HUES48 (cell line): ENCODE results near the gene RNASE9.
"Not testable (repeated sequence)": the region's sequence is repeated elsewhere in the genome, so short reads cannot be mapped to it uniquely, and the experiment has no call there.

Experiments used
- H3K27ac ChIP-seq: one replicate; pipeline ENCODE4 v1.7.0; 2013; ENCODE audit warnings: low read depth, low read length, inconsistent platforms
- H3K27me3 ChIP-seq: 2 replicates; pipeline ENCODE4 v1.6.1; 2013; ENCODE audit warnings: mild to moderate bottlenecking, low read length; ENCODE audit not compliant: control insufficient read depth, insufficient read depth
- H3K36me3 ChIP-seq: 2 replicates; pipeline ENCODE4 v1.6.1; 2013; ENCODE audit warnings: low read length; ENCODE audit not compliant: control insufficient read depth, insufficient read depth
- H3K4me1 ChIP-seq: 2 replicates; pipeline ENCODE4 v1.6.1; 2013; ENCODE audit warnings: mild to moderate bottlenecking, low read length; ENCODE audit not compliant: control insufficient read depth, insufficient read depth
- H3K4me3 ChIP-seq: 2 replicates; pipeline ENCODE4 v1.5.1; 2013; ENCODE audit warnings: mild to moderate bottlenecking, low read depth, low read length
- H3K9ac ChIP-seq: 2 replicates; pipeline ENCODE4 v1.6.1; 2013; ENCODE audit warnings: mild to moderate bottlenecking, low read depth, low read length, moderate library complexity
- H3K9me3 ChIP-seq: 2 replicates; pipeline ENCODE4 v1.6.1; 2013; ENCODE audit warnings: low read length; ENCODE audit not compliant: control insufficient read depth, insufficient read depth

Gene RNASE9

DNA sequence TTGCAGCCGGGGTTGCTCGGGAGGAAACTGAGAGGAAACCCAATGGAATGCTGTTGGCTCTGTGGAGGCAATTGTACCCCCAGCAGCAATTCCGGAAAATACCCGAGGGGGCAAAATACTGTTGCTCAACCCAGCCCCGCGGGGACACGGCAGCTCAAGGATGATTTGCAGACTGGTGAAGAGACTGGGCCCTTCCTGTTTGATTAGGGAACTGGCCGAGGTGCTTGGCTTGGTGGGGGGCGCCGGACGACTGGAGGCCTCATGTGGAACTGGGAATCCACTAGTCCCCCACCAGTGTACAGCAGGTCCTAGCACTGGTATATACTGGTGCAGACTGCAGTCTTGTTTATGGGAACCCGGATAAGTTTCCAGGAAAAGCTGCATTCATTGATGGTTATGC, 40.7 kb upstream of the RNASE9 start:
- H3K36me3 ChIP-seq: no peaks in the 10 kb centered on the region
- H3K4me3 ChIP-seq: no peak overlapping the region
- no peaks in the 10 kb centered on the region for H3K27me3 ChIP-seq
- H3K9me3 ChIP-seq: no peaks in the 10 kb centered on the region
- H3K9ac ChIP-seq: no peak overlapping the region
- no peak overlapping the region for H3K27ac ChIP-seq
- H3K4me1 ChIP-seq: 0 out of 2 replicates have a peak, but pooled peaks cover 1% of the 10 kb centered on the region

DNA sequence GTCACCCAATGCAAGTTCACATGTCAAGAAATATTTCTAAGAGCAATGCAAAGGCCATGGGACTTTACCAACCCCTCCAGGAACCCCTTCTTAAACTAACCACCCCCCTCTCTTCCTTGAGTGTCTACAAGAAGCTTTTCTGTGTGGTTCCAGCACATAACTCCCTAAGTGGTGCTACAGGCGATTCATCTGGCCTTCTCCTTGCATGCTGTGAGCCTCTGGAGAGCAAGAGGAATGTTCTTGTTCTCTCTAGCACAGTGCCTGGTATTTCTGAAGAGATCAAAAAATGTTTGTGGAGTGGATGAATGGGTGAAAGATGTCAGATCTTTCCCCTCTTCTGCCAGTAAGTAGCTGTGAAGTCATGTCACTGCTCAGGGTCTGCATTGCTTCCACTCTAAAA, 36.3 kb upstream of the RNASE9 start:
- H3K27me3 ChIP-seq: no peaks in the 10 kb centered on the region
- H3K4me3 ChIP-seq: no peak overlapping the region
- no peaks in the 10 kb centered on the region for H3K4me1 ChIP-seq
- H3K27ac ChIP-seq: no peak overlapping the region
- no peaks in the 10 kb centered on the region for H3K36me3 ChIP-seq
- no peak overlapping the region for H3K9ac ChIP-seq
- no peaks in the 10 kb centered on the region for H3K9me3 ChIP-seq

DNA sequence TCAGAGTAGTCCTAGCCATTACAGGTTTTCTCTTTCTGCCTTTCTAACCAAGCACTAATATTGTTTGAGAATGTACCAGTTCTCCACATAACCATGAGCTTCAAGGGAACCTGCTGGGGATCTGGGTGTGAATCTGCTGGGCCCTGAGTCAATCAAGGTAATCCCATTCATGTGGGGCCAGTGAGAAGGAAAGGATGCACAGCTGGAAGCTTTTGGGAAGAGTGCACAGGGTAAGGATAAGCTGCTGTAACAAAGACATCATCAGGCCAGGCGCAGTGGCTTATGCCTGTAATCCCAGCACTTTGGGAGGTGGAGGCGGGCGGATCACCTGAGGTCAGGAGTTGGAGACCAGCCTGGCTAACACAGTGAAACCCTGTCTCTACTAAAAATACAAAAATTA, 34.9 kb upstream of the RNASE9 start:
- H3K4me3 ChIP-seq, H3K36me3 ChIP-seq, H3K9ac ChIP-seq, H3K27ac ChIP-seq, H3K9me3 ChIP-seq, H3K27me3 ChIP-seq, H3K4me1 ChIP-seq: not testable (repeated sequence)

DNA sequence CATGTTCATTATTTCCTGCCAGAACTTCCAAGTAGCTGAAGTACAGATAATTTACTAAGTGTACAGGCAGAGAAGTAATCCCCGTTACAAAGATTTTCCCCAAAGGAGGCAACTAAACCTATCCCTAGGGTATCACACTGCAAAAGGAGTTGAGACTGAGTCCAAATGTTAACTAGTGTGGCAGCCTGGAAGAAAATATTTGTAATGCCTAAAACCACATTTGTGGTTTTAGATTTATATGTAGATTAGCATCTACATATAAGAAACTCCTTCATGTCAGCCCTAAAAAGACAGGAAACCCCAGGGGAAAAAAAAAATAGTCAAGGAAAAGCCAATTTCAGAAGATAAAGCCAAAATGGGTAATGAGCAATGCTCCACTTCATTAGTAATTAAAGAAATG, 31.7 kb upstream of the RNASE9 start:
- no peaks in the 10 kb centered on the region for H3K9me3 ChIP-seq
- no peaks in the 10 kb centered on the region for H3K27me3 ChIP-seq
- H3K4me1 ChIP-seq: no peaks in the 10 kb centered on the region
- H3K36me3 ChIP-seq: no peaks in the 10 kb centered on the region
- H3K4me3 ChIP-seq: no peak overlapping the region
- no peak overlapping the region for H3K9ac ChIP-seq
- H3K27ac ChIP-seq: no peak overlapping the region

DNA sequence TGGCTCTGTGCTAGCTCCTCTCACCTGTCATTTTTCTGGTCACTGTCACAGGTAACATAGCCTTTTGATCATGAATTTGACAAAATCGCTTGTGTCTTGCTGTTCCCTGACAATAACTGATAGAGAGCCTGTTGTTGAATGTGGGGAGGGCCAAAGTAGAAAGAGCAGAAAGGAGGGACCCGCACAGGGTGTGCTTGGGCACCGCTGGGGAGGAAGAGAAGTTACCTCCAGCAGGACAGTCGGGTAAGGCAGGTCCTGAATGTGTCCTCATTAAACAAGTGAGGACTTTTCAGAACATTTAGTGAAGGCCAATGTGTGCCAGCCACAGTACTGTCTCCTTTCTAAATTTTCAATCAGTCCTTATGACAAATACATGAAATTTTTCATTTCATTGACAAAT, 30.4 kb upstream of the RNASE9 start, which contains the start of gene RNASE12:
Gene RNASE12, minus strand, starts transcription at position 142 of the 400 bp plus-strand sequence. CDS start 653 bp downstream, outside the sequence.
- Histone ChIP-seq H3K4me3 (no peak within 1 kb of the TSS), H3K36me3 (no peaks in the 10 kb centered on the region), H3K27me3 (no peaks in the 10 kb centered on the region), H3K27ac (no peak within 1 kb of the TSS), H3K9me3 (no peaks in the 10 kb centered on the region), H3K4me1 (peaks cover 3% of the 10 kb centered on the region; the same call in 1 of the 2 replicates), H3K9ac (no peak within 1 kb of the TSS)

DNA sequence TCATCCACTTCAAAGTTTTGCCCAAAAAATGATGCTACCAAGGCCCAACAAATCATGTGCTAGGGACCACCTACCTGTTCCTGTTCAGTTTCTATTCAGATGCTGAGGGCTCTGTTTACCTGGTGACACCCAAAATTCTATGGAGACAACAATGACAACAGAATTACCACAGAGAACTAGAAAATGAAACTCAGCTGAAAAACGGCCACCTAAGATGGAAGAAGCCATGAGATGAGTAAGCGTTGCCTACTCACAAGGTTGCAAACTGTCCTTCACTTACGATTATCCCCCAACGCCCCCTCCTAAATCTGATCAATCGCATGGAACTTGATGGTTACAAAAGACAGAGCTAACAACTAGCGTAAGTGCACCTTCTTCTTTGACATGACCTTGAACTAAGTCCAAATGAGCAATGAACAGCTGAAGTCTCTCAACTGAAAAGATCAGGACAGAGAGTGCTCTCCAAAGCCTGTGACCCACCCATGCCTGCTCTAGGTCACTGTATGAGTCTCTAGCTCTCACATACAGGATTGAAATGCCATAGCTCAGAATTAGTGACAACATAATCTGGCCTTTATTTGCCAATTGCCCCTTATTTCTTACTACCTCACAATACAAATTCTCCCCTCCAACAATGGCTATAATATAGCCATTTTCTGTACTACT, 26.8 kb upstream of the RNASE9 start, which contains the start of gene RNASE11:
Gene RNASE11, minus strand, starts transcription at position 513 of the 666 bp plus-strand sequence.
- Histone ChIP-seq H3K27me3 (no peaks in the 10 kb centered on the region), H3K36me3 (no peaks in the 10 kb centered on the region), H3K4me3 (no peak within 1 kb of the TSS), H3K9ac (no peak within 1 kb of the TSS), H3K9me3 (no peaks in the 10 kb centered on the region), H3K4me1 (peaks cover 20% of the 10 kb centered on the region), H3K27ac (no peak within 1 kb of the TSS)

DNA sequence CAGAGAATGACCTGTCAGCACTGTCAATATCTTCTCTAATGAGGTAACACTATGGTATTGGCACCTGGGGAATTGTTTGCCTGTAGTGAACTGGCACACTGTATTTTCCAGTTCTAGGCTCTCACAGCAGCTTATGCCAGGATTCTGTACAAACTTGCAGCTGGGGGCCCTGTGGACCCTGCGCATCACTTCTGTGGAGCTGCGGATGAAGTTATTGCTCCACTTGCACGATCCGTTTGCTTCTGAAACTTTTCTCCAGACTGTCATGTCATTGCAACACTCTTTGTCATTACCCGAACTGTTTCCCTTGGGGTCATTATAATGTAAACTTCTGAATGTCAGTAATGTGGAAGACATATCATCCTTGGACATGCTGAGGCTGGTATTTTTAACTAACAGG, 23.1 kb upstream of the RNASE9 start:
- Histone ChIP-seq H3K36me3 (no peaks in the 10 kb centered on the region), H3K9ac (no peak overlapping the region), H3K27me3 (no peaks in the 10 kb centered on the region), H3K4me1 (peaks cover 40% of the 10 kb centered on the region), H3K4me3 (no peak overlapping the region), H3K9me3 (no peaks in the 10 kb centered on the region), H3K27ac (no peak overlapping the region)

DNA sequence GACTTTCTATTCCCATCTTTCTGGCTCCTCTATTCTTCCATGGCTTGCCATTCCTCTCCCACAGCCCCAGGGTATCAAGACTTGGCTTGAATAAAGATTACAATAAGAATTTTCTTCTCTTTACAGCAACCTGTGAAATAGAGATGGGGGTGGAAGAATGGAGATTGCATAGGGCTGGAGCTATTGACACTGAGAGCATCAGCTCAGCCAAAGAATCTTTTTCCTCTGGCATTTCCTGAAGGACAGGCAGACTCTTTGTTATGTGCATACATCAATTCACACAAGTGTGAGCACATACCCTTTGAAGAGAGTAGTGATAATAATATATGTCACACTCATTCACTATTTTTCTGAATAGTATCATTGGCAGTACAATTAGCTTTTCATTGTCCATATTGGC, 22.3 kb upstream of the RNASE9 start:
- Histone ChIP-seq H3K4me3 (no peak overlapping the region), H3K36me3 (no peaks in the 10 kb centered on the region), H3K9ac (no peak overlapping the region), H3K9me3 (no peaks in the 10 kb centered on the region), H3K27me3 (no peaks in the 10 kb centered on the region), H3K4me1 (peaks cover 46% of the 10 kb centered on the region), H3K27ac (peak overlapping the region; percentile 63)

DNA sequence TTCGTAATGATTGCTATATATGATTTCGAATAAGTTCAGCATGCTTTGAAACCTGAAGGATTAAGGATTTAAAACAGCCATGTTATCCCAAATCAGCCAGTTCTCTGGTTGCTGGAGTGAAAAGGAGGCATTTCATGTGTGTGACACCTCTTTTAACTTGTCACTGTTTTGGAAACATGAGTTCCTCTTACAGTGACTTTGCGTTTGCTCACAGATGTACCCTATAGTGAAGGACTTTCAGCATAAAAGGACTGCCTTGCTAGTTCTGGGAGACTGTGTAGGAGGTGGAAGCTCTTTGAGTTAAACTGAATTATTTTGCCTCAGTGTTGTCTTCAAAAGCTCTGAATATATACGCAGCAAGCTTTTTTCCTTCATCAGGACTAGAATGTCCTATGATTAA, 19.4 kb upstream of the RNASE9 start:
- Histone ChIP-seq H3K9me3 (no peaks in the 10 kb centered on the region), H3K27me3 (no peaks in the 10 kb centered on the region), H3K9ac (no peak overlapping the region), H3K27ac (peak overlapping the region; percentile 34), H3K4me1 (peaks cover 55% of the 10 kb centered on the region), H3K4me3 (no peak overlapping the region), H3K36me3 (no peaks in the 10 kb centered on the region)

DNA sequence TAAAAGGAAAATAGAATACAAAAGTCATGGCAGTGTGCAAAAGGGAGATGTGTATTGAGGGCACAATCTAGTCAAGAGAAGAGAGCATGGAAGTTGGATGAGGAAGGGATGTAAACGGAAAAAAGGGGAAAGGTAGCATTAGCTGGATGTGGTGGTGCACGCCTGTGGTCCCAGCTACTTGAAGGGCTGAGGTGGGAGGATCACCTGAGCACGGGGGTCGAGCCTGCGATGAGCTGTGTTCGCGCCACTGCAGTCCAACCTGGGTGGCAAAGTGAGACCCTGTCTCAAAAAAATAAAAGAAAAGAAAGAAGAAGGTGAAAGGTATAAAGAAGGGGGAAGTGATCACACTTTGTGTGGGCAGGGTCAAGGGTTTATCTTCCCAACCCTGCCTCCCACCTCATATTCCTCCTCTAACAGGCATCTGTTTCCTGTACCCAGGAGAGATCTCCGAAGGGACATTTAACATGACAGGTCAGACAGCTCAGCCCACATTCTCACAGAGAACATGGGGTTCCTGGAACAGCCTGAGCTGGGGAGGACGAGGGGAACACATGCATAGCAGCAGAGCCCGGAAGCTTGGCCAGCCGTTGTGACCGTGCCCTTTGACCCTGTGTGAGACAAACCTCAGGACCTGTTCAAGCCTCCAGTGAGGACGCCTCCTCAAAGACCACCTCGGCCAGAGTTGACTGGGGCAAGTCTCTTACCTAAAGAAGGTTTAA, 18.1 kb upstream of the RNASE9 start:
- H3K27me3 ChIP-seq: no peaks in the 10 kb centered on the region
- no peaks in the 10 kb centered on the region for H3K9me3 ChIP-seq
- peaks cover 51% of the 10 kb centered on the region for H3K4me1 ChIP-seq
- no peaks in the 10 kb centered on the region for H3K36me3 ChIP-seq
- H3K4me3 ChIP-seq: 0 out of 2 replicates have a peak overlapping the region, but pooled peaks have one; percentile 12
- peak overlapping the region; percentile 38; the same call in 1 of the 2 replicates for H3K9ac ChIP-seq
- H3K27ac ChIP-seq: peak overlapping the region; percentile 93

DNA sequence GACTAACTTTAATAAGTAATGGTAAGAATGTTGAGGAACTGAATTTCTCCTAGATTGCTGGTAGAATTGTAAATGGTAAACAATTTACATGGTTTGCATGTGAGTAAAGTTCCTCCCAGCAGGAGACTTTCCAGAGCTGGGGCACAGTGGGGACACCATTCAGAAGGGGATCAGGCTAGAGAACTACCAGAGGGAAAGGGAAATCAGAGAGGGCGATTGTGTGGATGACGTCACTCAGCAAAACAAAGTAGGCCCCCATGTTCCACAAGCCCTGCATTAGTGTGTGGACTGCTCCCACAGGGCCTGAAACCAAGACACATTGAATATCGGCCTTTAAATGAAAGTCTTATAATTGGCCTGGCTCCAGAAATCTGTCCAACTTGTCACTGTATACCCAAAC, 17.5 kb upstream of the RNASE9 start:
- peak overlapping the region; percentile 46 for H3K4me3 ChIP-seq
- H3K9ac ChIP-seq: peak overlapping the region; percentile 38; the same call in 1 of the 2 replicates
- peaks cover 45% of the 10 kb centered on the region for H3K4me1 ChIP-seq
- H3K27ac ChIP-seq: peak overlapping the region; percentile 93
- H3K27me3 ChIP-seq: no peaks in the 10 kb centered on the region
- no peaks in the 10 kb centered on the region for H3K36me3 ChIP-seq
- no peaks in the 10 kb centered on the region for H3K9me3 ChIP-seq
